Panc1 (cell line): ENCODE measurements around the gene TMEM163. TPM values are rescaled to one million over a fixed set of nuclear protein-coding genes. Genes with fewer than 3 reads are reported as not detected.
"Not testable (repeated sequence)": the region's sequence is repeated elsewhere in the genome, so short reads cannot be mapped to it uniquely, and the experiment has no call there.

ENCODE experiments used
- ATAC-seq: fragments of 200-7000 bp; cut with Tn5 transposase; 2 replicates; pipeline ENCODE4 v1.9.1; 2020; ENCODE audit warnings: mild to moderate bottlenecking, moderate library complexity
- BruUV-seq: library from RNA; stranded (reverse); fragments of 400-500 nt; replicated peaks from 2 replicates; lab custom pipeline; 2021; lab: Mats Ljungman, UMichigan
- CTCF ChIA-PET: fragments of 300-600 bp; sonication (Branson Sonifier 250); formaldehyde crosslinking; loops from one replicate; lab custom pipeline; 2022; ENCODE audit warnings: antibody characterized with exemption; lab: Charles Lee
- POLR2A ChIA-PET: fragments of 300-600 bp; sonication (Branson Sonifier 250); formaldehyde crosslinking; loops from one replicate; lab custom pipeline; 2022; ENCODE audit warnings: antibody characterized with exemption; lab: Charles Lee
- DNase-seq: peaks from one replicate; pipeline ENCODE4 v3.0.0-alpha.2; 2010; ENCODE audit warnings: low read depth, low spot score
- H3K27ac ChIP-seq: 2 replicates; pipeline ENCODE4 v1.5.1; 2011; ENCODE audit warnings: mild to moderate bottlenecking, low read length, inconsistent platforms
- H3K27me3 ChIP-seq: fragments of 200-500 bp; sonication (Bioruptor generic); 2 replicates; pipeline ENCODE4 v1.6.0; 2014; ENCODE audit warnings: low read length, inconsistent platforms; ENCODE audit not compliant: control insufficient read depth, insufficient read depth
- H3K36me3 ChIP-seq: fragments of 200-500 bp; sonication (Bioruptor generic); 2 replicates; pipeline ENCODE4 v1.5.1; 2014; ENCODE audit warnings: inconsistent platforms, mild to moderate bottlenecking, low read length, moderate library complexity; ENCODE audit not compliant: control insufficient read depth, insufficient read depth
- H3K4me1 ChIP-seq: 2 replicates; pipeline ENCODE4 v1.5.1; 2011; ENCODE audit warnings: inconsistent platforms, mild to moderate bottlenecking, low read length, moderate library complexity; ENCODE audit not compliant: control insufficient read depth, insufficient read depth
- H3K4me3 ChIP-seq, 2 experiments: 2 replicates each; pipeline ENCODE4 v1.5.1; 2011 to 2012; ENCODE audit warnings: low read depth in 2 of 2, low read length in 2 of 2, mild to moderate bottlenecking in 2 of 2, inconsistent platforms in 1 of 2, moderate library complexity in 1 of 2
- H3K9me3 ChIP-seq: fragments of 200-500 bp; sonication (Bioruptor generic); 2 replicates; pipeline ENCODE4 v1.5.1; 2014; ENCODE audit warnings: low read depth, mild to moderate bottlenecking, inconsistent platforms, low read length, moderate library complexity; ENCODE audit not compliant: control insufficient read depth, insufficient read depth
- POLR2AphosphoS5 ChIP-seq: IDR thresholded peaks from 2 replicates; pipeline ENCODE4 v1.6.1; 2012; ENCODE audit warnings: mild to moderate bottlenecking, low read depth, low read length, moderate library complexity
- SIN3A ChIP-seq: IDR thresholded peaks from 2 replicates; pipeline ENCODE4 v1.6.1; 2012; ENCODE audit warnings: low read depth, mild to moderate bottlenecking, low read length, moderate library complexity, borderline replicate concordance; ENCODE audit not compliant: insufficient read depth
- TCF7L2 ChIP-seq: IDR thresholded peaks from 2 replicates; pipeline ENCODE4 v1.6.1; 2011; ENCODE audit warnings: mild to moderate bottlenecking, low read depth, low read length, inconsistent platforms
- in situ Hi-C: cut with HindIII; loops from 2 replicates; pipeline ENCODE4 v1.10.0; 2016; ENCODE audit warnings: low sequenced_read_pairs, low pct_unique_long_range_greater_than_20kb
- intact Hi-C: fragments of 100-400 bp; cut with micrococcal nuclease; formaldehyde crosslinking; loops from one replicate; pipeline ENCODE4 v1.10.0; 2022; ENCODE audit not compliant: unreplicated experiment
- total RNA-seq: library from RNA; stranded (reverse); gene quantifications from one replicate; pipeline ENCODE4 v1.2.1, GENCODE V29; 2021; ENCODE audit not compliant: unreplicated experiment
- TF ChIP-seq, protein P1 (sequence below): fragments of 450-650 bp; IDR thresholded peaks from 2 replicates; pipeline ENCODE4 v1.5.1; 2017; ENCODE audit warnings: mild to moderate bottlenecking
- TF ChIP-seq, protein P2 (sequence below), 2 experiments: IDR thresholded peaks; 2 replicates each; pipeline ENCODE4 v1.6.1; 2011 to 2012; ENCODE audit warnings: low read depth in 2 of 2, control low read depth in 1 of 2, low read length in 1 of 2, mild to moderate bottlenecking in 1 of 2, moderate library complexity in 1 of 2; ENCODE audit not compliant: insufficient read depth in 1 of 2

The TMEM163 gene
- total RNA-seq, 1 experiment from 2014 or later: not detected

DNA sequence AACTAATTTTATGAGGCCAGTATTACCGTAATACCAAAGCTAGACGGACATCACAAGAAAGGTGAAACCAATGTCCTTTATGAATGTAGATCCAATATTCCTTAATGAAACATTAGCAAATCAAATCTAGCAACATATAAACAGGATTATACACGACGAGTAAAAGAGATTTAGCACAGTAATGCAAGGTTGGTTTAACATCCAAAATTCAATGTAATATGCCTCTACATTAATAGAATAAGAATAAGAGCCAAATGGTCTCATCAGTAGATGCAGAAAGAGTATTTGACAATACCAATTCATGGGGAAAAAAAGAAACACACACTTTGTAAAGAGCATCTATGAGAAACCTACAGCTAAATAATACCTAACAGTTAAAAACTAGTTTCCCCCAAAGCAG lies 99.5 kb downstream of the TMEM163 start:
- no peaks in the 10 kb centered on the region for H3K4me1 ChIP-seq
- ChIA-PET POLR2A (no interaction called here), CTCF (no interaction called here)
- in situ Hi-C loops: no loop called here
- no peak for TF ChIP-seq POLR2AphosphoS5
- TF ChIP-seq, protein P1, sequence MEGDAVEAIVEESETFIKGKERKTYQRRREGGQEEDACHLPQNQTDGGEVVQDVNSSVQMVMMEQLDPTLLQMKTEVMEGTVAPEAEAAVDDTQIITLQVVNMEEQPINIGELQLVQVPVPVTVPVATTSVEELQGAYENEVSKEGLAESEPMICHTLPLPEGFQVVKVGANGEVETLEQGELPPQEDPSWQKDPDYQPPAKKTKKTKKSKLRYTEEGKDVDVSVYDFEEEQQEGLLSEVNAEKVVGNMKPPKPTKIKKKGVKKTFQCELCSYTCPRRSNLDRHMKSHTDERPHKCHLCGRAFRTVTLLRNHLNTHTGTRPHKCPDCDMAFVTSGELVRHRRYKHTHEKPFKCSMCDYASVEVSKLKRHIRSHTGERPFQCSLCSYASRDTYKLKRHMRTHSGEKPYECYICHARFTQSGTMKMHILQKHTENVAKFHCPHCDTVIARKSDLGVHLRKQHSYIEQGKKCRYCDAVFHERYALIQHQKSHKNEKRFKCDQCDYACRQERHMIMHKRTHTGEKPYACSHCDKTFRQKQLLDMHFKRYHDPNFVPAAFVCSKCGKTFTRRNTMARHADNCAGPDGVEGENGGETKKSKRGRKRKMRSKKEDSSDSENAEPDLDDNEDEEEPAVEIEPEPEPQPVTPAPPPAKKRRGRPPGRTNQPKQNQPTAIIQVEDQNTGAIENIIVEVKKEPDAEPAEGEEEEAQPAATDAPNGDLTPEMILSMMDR: no peak
- TF ChIP-seq, protein P2, sequence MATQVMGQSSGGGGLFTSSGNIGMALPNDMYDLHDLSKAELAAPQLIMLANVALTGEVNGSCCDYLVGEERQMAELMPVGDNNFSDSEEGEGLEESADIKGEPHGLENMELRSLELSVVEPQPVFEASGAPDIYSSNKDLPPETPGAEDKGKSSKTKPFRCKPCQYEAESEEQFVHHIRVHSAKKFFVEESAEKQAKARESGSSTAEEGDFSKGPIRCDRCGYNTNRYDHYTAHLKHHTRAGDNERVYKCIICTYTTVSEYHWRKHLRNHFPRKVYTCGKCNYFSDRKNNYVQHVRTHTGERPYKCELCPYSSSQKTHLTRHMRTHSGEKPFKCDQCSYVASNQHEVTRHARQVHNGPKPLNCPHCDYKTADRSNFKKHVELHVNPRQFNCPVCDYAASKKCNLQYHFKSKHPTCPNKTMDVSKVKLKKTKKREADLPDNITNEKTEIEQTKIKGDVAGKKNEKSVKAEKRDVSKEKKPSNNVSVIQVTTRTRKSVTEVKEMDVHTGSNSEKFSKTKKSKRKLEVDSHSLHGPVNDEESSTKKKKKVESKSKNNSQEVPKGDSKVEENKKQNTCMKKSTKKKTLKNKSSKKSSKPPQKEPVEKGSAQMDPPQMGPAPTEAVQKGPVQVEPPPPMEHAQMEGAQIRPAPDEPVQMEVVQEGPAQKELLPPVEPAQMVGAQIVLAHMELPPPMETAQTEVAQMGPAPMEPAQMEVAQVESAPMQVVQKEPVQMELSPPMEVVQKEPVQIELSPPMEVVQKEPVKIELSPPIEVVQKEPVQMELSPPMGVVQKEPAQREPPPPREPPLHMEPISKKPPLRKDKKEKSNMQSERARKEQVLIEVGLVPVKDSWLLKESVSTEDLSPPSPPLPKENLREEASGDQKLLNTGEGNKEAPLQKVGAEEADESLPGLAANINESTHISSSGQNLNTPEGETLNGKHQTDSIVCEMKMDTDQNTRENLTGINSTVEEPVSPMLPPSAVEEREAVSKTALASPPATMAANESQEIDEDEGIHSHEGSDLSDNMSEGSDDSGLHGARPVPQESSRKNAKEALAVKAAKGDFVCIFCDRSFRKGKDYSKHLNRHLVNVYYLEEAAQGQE (IDR thresholded peaks at IDR 0.05; ENCODE audit: insufficient read depth in 1 of 2, low read depth in 2 of 2, low read length in 1 of 2): no peak
- TF ChIP-seq TCF7L2: no peak
- TF ChIP-seq SIN3A: no peak
- no peak overlapping the region for H3K27ac ChIP-seq
- ATAC-seq (no peak), DNase-seq (no peak)
- no TSS peak for BruUV-seq
- intact Hi-C loops: no loop called here
- H3K27me3 ChIP-seq: no peaks in the 10 kb centered on the region
- no peaks in the 10 kb centered on the region for H3K9me3 ChIP-seq
- no peak overlapping the region for H3K4me3 ChIP-seq
- no peaks in the 10 kb centered on the region for H3K36me3 ChIP-seq

DNA sequence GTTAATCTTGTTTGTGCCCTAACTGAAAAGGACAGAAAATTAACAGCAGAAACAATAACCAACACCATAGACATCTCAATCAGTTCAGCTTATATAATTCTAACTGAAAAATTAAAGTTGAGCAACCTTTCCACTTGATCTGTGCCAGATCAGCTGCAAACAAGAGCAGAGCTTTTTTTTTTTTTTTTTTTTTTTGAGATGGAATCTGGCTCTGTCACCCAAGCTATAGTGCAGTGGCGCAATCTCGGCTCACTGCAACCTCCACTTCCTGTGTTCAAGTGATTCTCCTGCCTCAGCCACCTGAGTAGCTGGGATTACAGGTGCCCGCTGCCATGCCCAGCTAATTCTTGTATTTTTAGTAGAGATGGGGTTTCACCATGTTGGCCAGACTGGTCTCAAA lies 103.3 kb downstream of the TMEM163 start:
- H3K27ac ChIP-seq, CTCF ChIA-PET, BruUV-seq, H3K4me1 ChIP-seq, H3K27me3 ChIP-seq, in situ Hi-C loops, H3K36me3 ChIP-seq, ATAC-seq, H3K4me3 ChIP-seq, intact Hi-C loops, DNase-seq, POLR2A ChIA-PET, H3K9me3 ChIP-seq: not testable (repeated sequence)

DNA sequence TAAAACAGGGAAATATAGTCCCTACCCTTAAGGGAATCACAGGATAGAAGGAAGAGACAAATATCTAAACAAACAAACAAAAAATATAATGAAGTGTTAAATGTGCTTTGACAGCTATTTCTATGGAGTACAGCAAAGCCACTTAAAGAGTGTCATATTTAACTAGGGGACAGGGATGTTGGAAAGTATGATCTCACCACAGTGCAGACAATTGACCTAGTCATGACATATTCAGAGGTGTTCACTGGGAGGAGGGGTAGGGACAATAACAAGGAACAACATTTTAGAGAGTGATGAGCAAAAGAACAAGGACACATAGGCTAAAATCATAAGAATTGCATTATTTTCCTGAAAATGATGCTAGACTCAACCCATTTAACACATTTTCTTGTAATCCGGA lies 107.5 kb downstream of the TMEM163 start:
- intact Hi-C loops: no loop called here
- POLR2A ChIA-PET: no interaction called here
- Histone ChIP-seq H3K9me3 (no peaks in the 10 kb centered on the region), H3K27ac (no peak overlapping the region), H3K36me3 (no peaks in the 10 kb centered on the region), H3K4me3 (no peak overlapping the region), H3K27me3 (no peaks in the 10 kb centered on the region), H3K4me1 (no peaks in the 10 kb centered on the region)
- TF ChIP-seq, protein P1: no peak
- BruUV-seq: no TSS peak
- CTCF ChIA-PET: no interaction called here
- in situ Hi-C loops: no loop called here
- DNase-seq: no peak
- ATAC-seq: no peak
